ENCODE results near the gene SH3BGRL2. TPM values are rescaled to one million over a fixed set of nuclear protein-coding genes. Genes with fewer than 3 reads are reported as not detected.
A peak's percentile ranks its signal among the peaks of the same experiment; 100 is the strongest.

SH3BGRL2 gene
- total RNA-seq, 1 experiment from 2014 or later: 11.8 TPM

- no peak overlapping the region for H4K5ac ChIP-seq (ENCODE audit: insufficient read length, low read depth, low read length)
- TF ChIP-seq CTCF (conservative IDR thresholded peaks at IDR 0.05): no peak
- H4K20me1 ChIP-seq (ENCODE audit: control insufficient read depth, insufficient read depth, insufficient read length): peaks cover 3% of the 10 kb centered on the region
- no peaks in the 10 kb centered on the region for H3K23me2 ChIP-seq (ENCODE audit: insufficient read length, low read depth, low read length, poor library complexity, severe bottlenecking)
- H2BK120ac ChIP-seq (ENCODE audit: low read depth, low read length, poor library complexity, severe bottlenecking): no peak overlapping the region
- H3K4me1 Mint-ChIP-seq: peaks cover 18% of the 10 kb centered on the region in 2 experiments
- DNase-seq: no peak
- H3K4me2 ChIP-seq (ENCODE audit: insufficient read depth, insufficient read length, low read length): no peak overlapping the region
- no peak overlapping the region for H2BK12ac ChIP-seq (ENCODE audit: insufficient read length, low read depth, low read length)
- H3K9ac ChIP-seq (ENCODE audit: extremely low read depth, insufficient read length, low read length): no peak overlapping the region
- H4K8ac ChIP-seq (replicated peaks; ENCODE audit: insufficient read length, low read depth, low read length): no peak overlapping the region
- H3K23ac ChIP-seq (ENCODE audit: insufficient read length, low read depth, low read length): no peak overlapping the region
- no peaks in the 10 kb centered on the region for H3K9me3 Mint-ChIP-seq
- peak overlapping the region in 1 of 3 experiments; percentile 80; a peak in 2 of 7 replicates for H3K27ac Mint-ChIP-seq
- H3K36me3 Mint-ChIP-seq (ENCODE audit: insufficient read depth in 1 of 3, low read depth in 3 of 3): no peaks in the 10 kb centered on the region
- no peaks in the 10 kb centered on the region for H3K79me2 ChIP-seq (ENCODE audit: insufficient read depth, low read length)
- no peak overlapping the region for H2BK20ac ChIP-seq (ENCODE audit: low read depth, low read length, poor library complexity, severe bottlenecking)
- H2BK5ac ChIP-seq (ENCODE audit: insufficient read length, low read length): no peak overlapping the region
- H4K91ac ChIP-seq (ENCODE audit: insufficient read length, low read depth, low read length): no peak overlapping the region
- H3K9me3 ChIP-seq (ENCODE audit: control insufficient read depth, low read depth, low read length): no peaks in the 10 kb centered on the region
- no peak overlapping the region for H2AK5ac ChIP-seq (ENCODE audit: insufficient read length, low read length)
- no peak overlapping the region for H3K27ac ChIP-seq (ENCODE audit: insufficient read length, low read depth, low read length)
- WGBS (ENCODE audit: extremely low coverage, insufficient read length, low lambda C conversion rate): no CpG with 5 or more reads among the region's 3 CpGs
- no peak overlapping the region for H3K14ac ChIP-seq (ENCODE audit: insufficient read depth, low read length)
- no peak overlapping the region for H3K4me3 Mint-ChIP-seq
- H3K79me1 ChIP-seq (ENCODE audit: insufficient read depth, low read depth, low read length, poor library complexity, severe bottlenecking): no peaks in the 10 kb centered on the region
- H3K27me3 Mint-ChIP-seq (ENCODE audit: low read depth): no peaks in the 10 kb centered on the region
- H3K4me1 ChIP-seq (ENCODE audit: insufficient read depth, low read length): no peaks in the 10 kb centered on the region
- H2AFZ ChIP-seq (ENCODE audit: low read length): no peak overlapping the region
- H3K18ac ChIP-seq (ENCODE audit: insufficient read length, low read depth, low read length): no peak overlapping the region
- H2BK15ac ChIP-seq (ENCODE audit: low read depth, low read length): no peak overlapping the region
- no peak overlapping the region for H3T11ph ChIP-seq (ENCODE audit: low read length)
- H3K27me3 ChIP-seq (ENCODE audit: insufficient read depth, low read length): no peaks in the 10 kb centered on the region
- no peak overlapping the region for H3K56ac ChIP-seq (ENCODE audit: insufficient read length, low read depth, low read length)
- H3K4ac ChIP-seq (ENCODE audit: low read depth, low read length): no peak overlapping the region
Observed at GRCh38 chr6:79710127-79710526, 79.0 kb downstream of the SH3BGRL2 start.

Data from H9 (cell line).